ENCODE measurements around the gene VPS41. TPM values are rescaled to one million over a fixed set of nuclear protein-coding genes. Genes with fewer than 3 reads are reported as not detected.

VPS41 gene
- total RNA-seq, 2 experiments from 2014 or later = 50.2 to 52.5 TPM

GRCh38 chr7:38824948-38825347 lies 84.0 kb downstream of the VPS41 start:
- Mint-ChIP-seq H3K36me3 (peaks cover 32% of the 10 kb centered on the region), H3K9me3 (peaks cover 9% of the 10 kb centered on the region), H3K4me1 (peaks cover 4% of the 10 kb centered on the region), H3K4me3 (no peak overlapping the region), H3K27ac (no peak overlapping the region), H3K27me3 (no peaks in the 10 kb centered on the region)
- no peak for DNase-seq

GRCh38 chr7:38822549-38822948 lies 86.4 kb downstream of the VPS41 start:
- H3K27ac Mint-ChIP-seq = no peak overlapping the region
- H3K36me3 Mint-ChIP-seq = peaks cover 32% of the 10 kb centered on the region
- no peaks in the 10 kb centered on the region for H3K27me3 Mint-ChIP-seq
- H3K4me3 Mint-ChIP-seq = no peak overlapping the region
- H3K9me3 Mint-ChIP-seq = peaks cover 9% of the 10 kb centered on the region
- H3K4me1 Mint-ChIP-seq = peaks cover 2% of the 10 kb centered on the region
- no peak for DNase-seq

- Mint-ChIP-seq H3K9me3 (peaks cover 9% of the 10 kb centered on the region), H3K4me3 (no peak overlapping the region), H3K27me3 (no peaks in the 10 kb centered on the region), H3K27ac (no peak overlapping the region), H3K4me1 (no peaks in the 10 kb centered on the region), H3K36me3 (peaks cover 31% of the 10 kb centered on the region)
- no peak for DNase-seq
These were observed 88.4 kb downstream of the VPS41 start for GRCh38 chr7:38820571-38820970.

- Mint-ChIP-seq H3K36me3 (peaks cover 22% of the 10 kb centered on the region), H3K27me3 (no peaks in the 10 kb centered on the region), H3K9me3 (peaks cover 5% of the 10 kb centered on the region), H3K4me3 (no peak overlapping the region), H3K27ac (no peak overlapping the region), H3K4me1 (no peaks in the 10 kb centered on the region)
- DNase-seq = no peak
These were observed 89.5 kb downstream of the VPS41 start for GRCh38 chr7:38819463-38819862.

- Mint-ChIP-seq H3K4me1 (peaks cover 5% of the 10 kb centered on the region), H3K27me3 (no peaks in the 10 kb centered on the region), H3K4me3 (no peak overlapping the region), H3K36me3 (peaks cover 16% of the 10 kb centered on the region), H3K9me3 (no peaks in the 10 kb centered on the region), H3K27ac (no peak overlapping the region)
- DNase-seq = no peak
These were observed 91.5 kb downstream of the VPS41 start for GRCh38 chr7:38817526-38817925.

DNA sequence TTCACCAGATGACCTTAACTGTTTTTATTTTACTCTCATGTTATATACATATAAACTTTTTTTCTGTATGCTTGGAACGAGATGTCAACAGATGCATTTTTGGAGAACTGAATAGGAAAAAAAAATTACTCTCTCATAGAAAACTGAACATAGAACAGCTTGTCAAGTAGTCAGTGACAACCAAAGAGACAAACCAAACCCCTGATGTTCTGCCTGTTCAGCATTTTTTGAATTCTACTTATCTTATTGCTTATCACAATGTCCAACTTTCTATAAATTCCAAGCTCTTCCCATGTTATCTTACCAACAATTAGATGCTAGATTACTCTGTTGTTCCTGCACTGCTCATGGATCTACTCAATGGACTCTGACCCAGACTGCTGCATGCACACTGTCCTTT lies 95.2 kb downstream of the VPS41 start:
- peaks cover 7% of the 10 kb centered on the region for H3K4me1 Mint-ChIP-seq
- peaks cover 16% of the 10 kb centered on the region for H3K36me3 Mint-ChIP-seq
- H3K4me3 Mint-ChIP-seq = no peak overlapping the region
- no peak for DNase-seq
- no peaks in the 10 kb centered on the region for H3K9me3 Mint-ChIP-seq
- H3K27ac Mint-ChIP-seq = no peak overlapping the region
- H3K27me3 Mint-ChIP-seq = no peaks in the 10 kb centered on the region

DNA sequence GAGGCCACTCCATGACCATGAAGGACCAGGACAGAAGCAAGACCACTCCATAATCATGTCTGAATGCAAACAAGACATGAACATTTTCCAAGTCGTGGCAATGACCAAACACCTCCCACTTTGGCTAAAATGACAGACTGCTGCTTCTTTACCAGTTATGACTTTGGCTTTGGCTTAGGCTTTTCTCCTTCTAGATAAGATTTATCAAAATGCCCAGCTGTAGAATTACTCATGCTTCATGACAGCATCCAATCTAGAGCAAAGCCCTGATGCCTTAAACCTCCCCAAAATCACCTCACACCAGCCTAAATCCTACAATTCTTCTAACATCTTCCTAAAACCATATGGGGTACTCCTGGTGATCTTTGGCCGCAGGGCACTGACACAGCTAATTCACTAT lies 102.1 kb downstream of the VPS41 start:
- no peak for DNase-seq
- H3K4me1 Mint-ChIP-seq = no peaks in the 10 kb centered on the region
- no peaks in the 10 kb centered on the region for H3K9me3 Mint-ChIP-seq
- H3K36me3 Mint-ChIP-seq = peaks cover 3% of the 10 kb centered on the region
- H3K4me3 Mint-ChIP-seq = no peak overlapping the region
- no peaks in the 10 kb centered on the region for H3K27me3 Mint-ChIP-seq
- H3K27ac Mint-ChIP-seq = no peak overlapping the region

- no peak for DNase-seq
- Mint-ChIP-seq H3K9me3 (no peaks in the 10 kb centered on the region), H3K27ac (no peak overlapping the region), H3K4me3 (no peak overlapping the region), H3K27me3 (no peaks in the 10 kb centered on the region), H3K36me3 (peaks cover 3% of the 10 kb centered on the region), H3K4me1 (no peaks in the 10 kb centered on the region)
These were observed 107.2 kb downstream of the VPS41 start for GRCh38 chr7:38801786-38802185.

DNA sequence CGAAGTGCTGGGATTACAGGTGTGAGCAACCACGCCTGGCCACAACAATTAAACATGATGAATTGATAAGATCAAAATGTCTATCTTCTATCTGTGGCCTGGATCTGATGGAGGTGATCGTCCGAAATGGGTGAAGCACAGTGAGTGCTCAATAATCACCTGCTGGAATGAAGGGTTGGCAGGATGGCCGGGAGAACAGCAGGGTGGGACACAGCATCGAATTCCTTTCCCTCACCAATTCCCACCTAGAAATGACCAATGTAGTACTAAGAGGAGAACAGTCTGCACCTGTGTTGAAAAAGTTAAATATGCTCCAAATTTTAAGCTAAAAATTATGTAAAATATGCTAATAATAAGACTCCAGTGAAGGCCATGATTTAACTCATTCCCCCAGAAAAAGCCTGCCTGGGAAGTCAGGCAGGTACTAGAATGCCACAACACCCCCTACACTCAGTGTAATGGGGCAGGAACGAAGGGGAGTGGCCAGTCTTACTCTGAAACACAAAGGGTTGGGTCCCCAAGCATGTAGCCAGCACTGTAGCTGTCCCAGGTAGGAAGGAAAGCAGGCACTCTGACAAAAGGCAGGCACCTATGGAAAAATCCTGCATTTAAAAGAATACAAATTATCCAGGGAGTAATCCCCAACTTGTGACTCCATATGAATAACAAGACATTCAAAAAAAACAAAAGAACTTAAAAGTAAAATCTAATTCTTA lies 110.3 kb downstream of the VPS41 start:
- no peaks in the 10 kb centered on the region for H3K36me3 Mint-ChIP-seq
- H3K27me3 Mint-ChIP-seq = no peaks in the 10 kb centered on the region
- no peaks in the 10 kb centered on the region for H3K4me1 Mint-ChIP-seq
- H3K9me3 Mint-ChIP-seq = no peaks in the 10 kb centered on the region
- H3K27ac Mint-ChIP-seq = no peak overlapping the region
- H3K4me3 Mint-ChIP-seq = no peak overlapping the region
- no peak for DNase-seq

DNA sequence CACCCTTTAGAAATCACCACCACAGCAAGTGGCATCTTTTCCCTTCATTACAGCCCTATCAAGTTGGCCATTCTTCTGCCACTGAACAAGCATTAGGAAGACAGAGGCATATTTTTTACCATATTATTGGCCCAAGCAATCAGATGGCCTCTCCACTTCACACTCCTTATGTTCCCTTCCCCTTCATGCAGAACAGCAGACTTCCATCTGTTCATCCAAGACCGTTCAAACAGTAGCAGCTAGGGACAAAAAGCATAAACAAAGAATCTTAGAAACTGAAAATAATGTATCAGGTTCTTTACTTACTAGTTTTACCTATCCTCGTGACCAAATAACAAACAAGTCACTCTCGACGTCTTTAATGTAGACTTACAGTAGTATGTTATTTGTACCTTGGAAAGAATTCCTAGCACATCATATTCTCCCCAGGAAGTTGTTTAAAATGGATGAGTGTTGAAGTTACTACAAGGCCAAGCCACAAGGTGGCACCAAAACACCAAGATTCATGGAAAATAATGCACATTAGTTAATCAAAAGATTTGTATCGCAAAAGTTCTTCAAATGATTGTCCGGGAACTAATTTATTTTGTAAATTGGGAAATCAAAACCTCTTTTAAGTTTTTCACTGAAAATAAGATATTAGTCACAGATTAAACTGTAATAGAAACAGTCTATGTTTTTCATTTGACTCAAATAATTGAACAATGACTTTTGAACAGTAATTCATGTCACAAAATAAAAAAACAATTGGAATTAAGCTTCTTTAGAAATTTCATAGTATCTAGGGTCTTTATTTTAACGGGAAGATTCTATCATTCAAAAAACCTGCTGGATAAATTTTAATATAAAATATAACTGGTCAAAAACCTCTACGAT lies 112.1 kb downstream of the VPS41 start:
- Mint-ChIP-seq H3K4me3 (no peak overlapping the region), H3K4me1 (no peaks in the 10 kb centered on the region), H3K27me3 (no peaks in the 10 kb centered on the region), H3K36me3 (peaks cover 2% of the 10 kb centered on the region), H3K27ac (no peak overlapping the region), H3K9me3 (no peaks in the 10 kb centered on the region)
- peak; percentile 8 for DNase-seq

- H3K27ac Mint-ChIP-seq = no peak overlapping the region
- H3K27me3 Mint-ChIP-seq = no peaks in the 10 kb centered on the region
- H3K36me3 Mint-ChIP-seq = peaks cover 6% of the 10 kb centered on the region
- H3K4me1 Mint-ChIP-seq = no peaks in the 10 kb centered on the region
- H3K4me3 Mint-ChIP-seq = no peak overlapping the region
- no peaks in the 10 kb centered on the region for H3K9me3 Mint-ChIP-seq
- DNase-seq = no peak
These were observed 113.4 kb downstream of the VPS41 start for GRCh38 chr7:38795593-38795992.

DNA sequence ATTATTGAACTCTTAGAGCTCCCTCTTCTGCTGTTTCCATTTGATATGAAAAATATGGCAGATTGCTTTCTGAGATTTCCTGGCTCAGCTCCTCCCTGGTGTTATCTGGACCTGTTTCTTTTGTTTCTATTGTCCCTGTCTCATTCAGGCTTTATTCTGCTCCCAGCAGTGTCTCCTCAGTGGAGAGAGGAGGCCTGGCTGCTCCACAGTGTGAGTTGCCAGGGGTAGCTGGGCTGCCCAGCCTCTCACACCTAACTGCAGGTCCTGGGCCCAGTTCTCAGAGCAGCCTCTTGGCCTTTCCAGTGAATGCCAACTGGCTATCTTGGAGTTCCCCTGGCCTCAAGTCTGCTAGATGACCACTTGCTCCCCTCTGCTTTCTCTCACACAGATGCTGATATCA lies 127.0 kb downstream of the VPS41 start:
- no peak overlapping the region for H3K27ac Mint-ChIP-seq
- no peaks in the 10 kb centered on the region for H3K9me3 Mint-ChIP-seq
- H3K36me3 Mint-ChIP-seq = peaks cover 4% of the 10 kb centered on the region
- no peak overlapping the region for H3K4me3 Mint-ChIP-seq
- no peaks in the 10 kb centered on the region for H3K4me1 Mint-ChIP-seq
- no peak for DNase-seq
- no peaks in the 10 kb centered on the region for H3K27me3 Mint-ChIP-seq

DNA sequence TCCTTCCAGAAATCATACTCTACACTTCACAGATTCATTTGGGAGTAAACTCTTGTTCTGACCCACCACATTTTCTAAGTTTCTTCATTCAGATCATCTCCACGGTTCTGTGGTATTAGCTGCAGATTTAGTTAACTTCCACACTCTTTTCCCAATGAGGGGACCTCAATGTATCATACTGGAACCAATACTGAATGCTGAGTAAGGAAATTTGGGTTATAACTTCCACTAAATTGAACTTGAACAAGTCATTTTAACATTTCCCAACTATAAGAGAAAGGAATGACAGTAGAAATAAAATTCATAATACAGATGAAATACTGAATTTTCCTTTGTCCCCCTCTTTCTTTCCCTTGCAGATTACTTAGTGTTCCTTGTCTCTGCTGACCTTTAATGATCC lies 131.4 kb downstream of the VPS41 start:
- H3K27ac Mint-ChIP-seq = no peak overlapping the region
- no peak overlapping the region for H3K4me3 Mint-ChIP-seq
- no peaks in the 10 kb centered on the region for H3K9me3 Mint-ChIP-seq
- no peaks in the 10 kb centered on the region for H3K27me3 Mint-ChIP-seq
- no peaks in the 10 kb centered on the region for H3K4me1 Mint-ChIP-seq
- DNase-seq = no peak
- peaks cover 5% of the 10 kb centered on the region for H3K36me3 Mint-ChIP-seq

GRCh38 chr7:38775506-38776175 lies 133.3 kb downstream of the VPS41 start:
- no peak overlapping the region for H3K27ac Mint-ChIP-seq
- DNase-seq = no peak
- no peak overlapping the region for H3K4me3 Mint-ChIP-seq
- no peaks in the 10 kb centered on the region for H3K27me3 Mint-ChIP-seq
- H3K36me3 Mint-ChIP-seq = peaks cover 10% of the 10 kb centered on the region
- no peaks in the 10 kb centered on the region for H3K9me3 Mint-ChIP-seq
- H3K4me1 Mint-ChIP-seq = no peaks in the 10 kb centered on the region

DNA sequence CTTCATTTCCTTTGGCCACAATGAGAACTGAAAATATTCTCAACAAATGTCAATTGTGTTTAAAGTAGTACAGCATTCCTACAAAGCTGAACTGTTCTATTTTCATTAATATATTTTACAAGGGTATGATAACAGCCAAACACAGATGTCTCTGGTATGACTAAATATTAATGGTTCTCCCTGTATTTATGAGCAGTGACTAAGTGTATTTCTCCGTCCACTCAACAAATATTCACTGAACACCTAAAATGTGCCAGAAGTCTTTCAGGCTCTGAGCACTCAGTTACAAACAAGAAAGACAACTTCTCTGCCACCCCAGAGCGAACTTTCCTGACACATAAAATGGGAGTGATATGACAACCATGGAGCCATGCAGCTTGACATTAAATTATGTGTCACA lies 135.6 kb downstream of the VPS41 start:
- no peak overlapping the region for H3K27ac Mint-ChIP-seq
- H3K36me3 Mint-ChIP-seq = peaks cover 13% of the 10 kb centered on the region
- no peak for DNase-seq
- H3K9me3 Mint-ChIP-seq = no peaks in the 10 kb centered on the region
- H3K4me3 Mint-ChIP-seq = no peak overlapping the region
- no peaks in the 10 kb centered on the region for H3K27me3 Mint-ChIP-seq
- H3K4me1 Mint-ChIP-seq = no peaks in the 10 kb centered on the region
